ENCODE results near the gene ADH1A. TPM values are rescaled to one million over a fixed set of nuclear protein-coding genes. Genes with fewer than 3 reads are reported as not detected.

ADH1A gene
- total RNA-seq, 1 donor from 2014 or later: not detected

GRCh38 chr4:99281261-99281660 is 9.5 kb downstream of the ADH1A start:
- Mint-ChIP-seq H3K36me3 (ENCODE audit: low read depth) (no peaks in the 10 kb centered on the region), H3K27me3 (no peaks in the 10 kb centered on the region), H3K27ac (no peak overlapping the region), H3K4me1 (no peaks in the 10 kb centered on the region), H3K9me3 (no peaks in the 10 kb centered on the region), H3K4me3 (no peak overlapping the region)
- intact Hi-C loops (cut with micrococcal nuclease): no loop called here
- ChIA-PET POLR2A (no interaction called here), CTCF (no interaction called here)
- ATAC-seq (ENCODE audit: low read depth): no peak
- no peak for DNase-seq
- no peak for TF ChIP-seq CTCF (IDR thresholded peaks at IDR 0.05)

- ATAC-seq (ENCODE audit: low read depth): no peak
- Mint-ChIP-seq H3K27me3 (no peaks in the 10 kb centered on the region), H3K9me3 (no peaks in the 10 kb centered on the region), H3K4me1 (no peaks in the 10 kb centered on the region), H3K27ac (no peak overlapping the region), H3K36me3 (ENCODE audit: low read depth) (no peaks in the 10 kb centered on the region), H3K4me3 (no peak overlapping the region)
- ChIA-PET CTCF (no interaction called here), POLR2A (no interaction called here)
- intact Hi-C loops (cut with micrococcal nuclease): no loop called here
- DNase-seq: no peak
- no peak for TF ChIP-seq CTCF (IDR thresholded peaks at IDR 0.05)
These were observed 14.4 kb downstream of the ADH1A start for GRCh38 chr4:99276417-99276816.

GRCh38 chr4:99275885-99276284 is 14.9 kb downstream of the ADH1A start:
- no peak overlapping the region for H3K27ac Mint-ChIP-seq
- ATAC-seq (ENCODE audit: low read depth) (no peak), DNase-seq (no peak)
- no peaks in the 10 kb centered on the region for H3K4me1 Mint-ChIP-seq
- H3K4me3 Mint-ChIP-seq: no peak overlapping the region
- TF ChIP-seq CTCF (IDR thresholded peaks at IDR 0.05): no peak
- ChIA-PET POLR2A (no interaction called here), CTCF (no interaction called here)
- intact Hi-C loops (cut with micrococcal nuclease): no loop called here
- H3K36me3 Mint-ChIP-seq (ENCODE audit: low read depth): no peaks in the 10 kb centered on the region
- no peaks in the 10 kb centered on the region for H3K27me3 Mint-ChIP-seq
- no peaks in the 10 kb centered on the region for H3K9me3 Mint-ChIP-seq

GRCh38 chr4:99275050-99275449 is 15.7 kb downstream of the ADH1A start:
- DNase-seq (no peak), ATAC-seq (ENCODE audit: low read depth) (no peak)
- no peaks in the 10 kb centered on the region for H3K27me3 Mint-ChIP-seq
- H3K27ac Mint-ChIP-seq: no peak overlapping the region
- CTCF ChIA-PET: no interaction called here
- no peaks in the 10 kb centered on the region for H3K9me3 Mint-ChIP-seq
- no peak overlapping the region for H3K4me3 Mint-ChIP-seq
- intact Hi-C loops (cut with micrococcal nuclease): no loop called here
- H3K4me1 Mint-ChIP-seq: no peaks in the 10 kb centered on the region
- POLR2A ChIA-PET: no interaction called here
- no peak for TF ChIP-seq CTCF (IDR thresholded peaks at IDR 0.05)
- H3K36me3 Mint-ChIP-seq (ENCODE audit: low read depth): no peaks in the 10 kb centered on the region

- Mint-ChIP-seq H3K4me1 (no peaks in the 10 kb centered on the region), H3K27me3 (no peaks in the 10 kb centered on the region), H3K4me3 (no peak overlapping the region), H3K36me3 (ENCODE audit: low read depth) (no peaks in the 10 kb centered on the region), H3K9me3 (no peaks in the 10 kb centered on the region), H3K27ac (no peak overlapping the region)
- no peak for TF ChIP-seq CTCF (IDR thresholded peaks at IDR 0.05)
- CTCF ChIA-PET: no interaction called here
- no peak for ATAC-seq (ENCODE audit: low read depth)
- intact Hi-C loops (cut with micrococcal nuclease): no loop called here
- DNase-seq: no peak
- POLR2A ChIA-PET: no interaction called here
These were observed 17.1 kb downstream of the ADH1A start for GRCh38 chr4:99273704-99274103.
